Spleen (tissue), 7 donors: ENCODE measurements around the gene BACH2.

Experiments
- POLR2A ChIP-seq, 3 donors: fragments of 450-650 bp; IDR thresholded peaks; one replicate each; pipeline ENCODE4 v1.5.1; 2017; ENCODE audit warnings: antibody characterized with exemption in 3 of 3, mild to moderate bottlenecking in 1 of 3
- TF ChIP-seq, protein P1 (sequence below), 11 experiments: fragments of 200-600 bp in 7 of 11; fragments of 450-650 bp in 4 of 11; sonication (generic) in 4 of 11; IDR thresholded peaks in 8 of 11; conservative IDR thresholded peaks in 3 of 11; 1 replicate in 7 of 11; 2 replicates in 4 of 11; pipeline versions ENCODE4 v1.4.0 to v1.8.0; 2016 to 2021; ENCODE audit warnings: antibody characterized with exemption in 11 of 11, inconsistent platforms in 4 of 11, mild to moderate bottlenecking in 1 of 11
- donor health status: DM: no; HTN: no; CAD: no; lungs with moderate emphysema.
- donor health status: DM: no; HTN: no; CAD: no.
- donor health status: DM: no; HTN: no; CAD: no.

DNA sequence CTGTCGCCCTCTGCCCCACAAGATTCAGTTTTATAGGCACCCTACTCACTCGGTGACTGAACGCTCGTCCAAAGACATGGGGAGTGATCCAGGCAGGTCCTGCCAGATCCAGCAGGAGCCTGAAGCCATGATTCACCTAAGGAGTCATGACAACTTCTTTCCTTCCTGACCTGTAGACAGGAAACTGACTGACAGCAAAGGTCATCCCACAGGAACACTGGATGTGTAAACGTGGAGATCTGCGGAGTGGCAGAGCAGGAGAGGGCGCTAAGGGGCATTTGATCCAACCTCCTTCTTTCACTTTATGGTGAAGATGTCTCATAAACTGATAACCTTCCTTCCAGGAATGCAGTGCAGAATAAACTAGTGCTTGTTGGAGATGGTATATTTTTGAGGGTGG, 210.1 kb downstream of the BACH2 start:
- no peak for TF ChIP-seq POLR2A (IDR thresholded peaks at IDR 0.05)
- TF ChIP-seq, protein P1, sequence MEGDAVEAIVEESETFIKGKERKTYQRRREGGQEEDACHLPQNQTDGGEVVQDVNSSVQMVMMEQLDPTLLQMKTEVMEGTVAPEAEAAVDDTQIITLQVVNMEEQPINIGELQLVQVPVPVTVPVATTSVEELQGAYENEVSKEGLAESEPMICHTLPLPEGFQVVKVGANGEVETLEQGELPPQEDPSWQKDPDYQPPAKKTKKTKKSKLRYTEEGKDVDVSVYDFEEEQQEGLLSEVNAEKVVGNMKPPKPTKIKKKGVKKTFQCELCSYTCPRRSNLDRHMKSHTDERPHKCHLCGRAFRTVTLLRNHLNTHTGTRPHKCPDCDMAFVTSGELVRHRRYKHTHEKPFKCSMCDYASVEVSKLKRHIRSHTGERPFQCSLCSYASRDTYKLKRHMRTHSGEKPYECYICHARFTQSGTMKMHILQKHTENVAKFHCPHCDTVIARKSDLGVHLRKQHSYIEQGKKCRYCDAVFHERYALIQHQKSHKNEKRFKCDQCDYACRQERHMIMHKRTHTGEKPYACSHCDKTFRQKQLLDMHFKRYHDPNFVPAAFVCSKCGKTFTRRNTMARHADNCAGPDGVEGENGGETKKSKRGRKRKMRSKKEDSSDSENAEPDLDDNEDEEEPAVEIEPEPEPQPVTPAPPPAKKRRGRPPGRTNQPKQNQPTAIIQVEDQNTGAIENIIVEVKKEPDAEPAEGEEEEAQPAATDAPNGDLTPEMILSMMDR (IDR thresholded peaks at IDR 0.05 in 8 of 11, conservative IDR thresholded peaks at IDR 0.05 in 3 of 11): no peak
